Measurements from ENCODE around the gene IFNA5. TPM values are rescaled to one million over a fixed set of nuclear protein-coding genes. Genes with fewer than 3 reads are reported as not detected.

Gene IFNA5
- total RNA-seq, 1 experiment from 2014 or later, result not detected

DNA sequence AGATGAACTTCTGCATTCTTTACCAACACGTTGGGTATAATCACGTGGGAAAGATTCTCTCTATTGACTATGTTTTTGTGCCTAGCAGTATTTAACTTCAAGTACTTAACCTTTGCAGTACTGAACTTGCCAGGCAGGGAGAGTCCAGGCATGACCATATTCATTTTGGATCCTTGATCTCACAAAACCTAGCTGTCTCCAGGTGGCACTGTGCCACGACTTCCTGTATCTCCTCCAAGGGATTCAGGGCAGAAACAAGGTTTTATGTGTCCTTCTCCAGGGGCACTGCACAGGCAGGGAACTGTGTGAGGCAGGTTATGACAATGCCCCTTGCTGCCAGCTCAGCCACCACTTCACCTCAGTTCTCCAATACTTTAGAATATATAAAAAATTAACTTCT, 11.7 kb upstream of the IFNA5 start:
- Histone ChIP-seq H3K9me3 (replicated peaks) (no peaks in the 10 kb centered on the region), H3K36me3 (no peaks in the 10 kb centered on the region), H3K4me3 (no peak overlapping the region), H3K4me1 (no peaks in the 10 kb centered on the region), H3K27me3 (no peaks in the 10 kb centered on the region), H3K27ac (no peak overlapping the region)
- no peak for DNase-seq

DNA sequence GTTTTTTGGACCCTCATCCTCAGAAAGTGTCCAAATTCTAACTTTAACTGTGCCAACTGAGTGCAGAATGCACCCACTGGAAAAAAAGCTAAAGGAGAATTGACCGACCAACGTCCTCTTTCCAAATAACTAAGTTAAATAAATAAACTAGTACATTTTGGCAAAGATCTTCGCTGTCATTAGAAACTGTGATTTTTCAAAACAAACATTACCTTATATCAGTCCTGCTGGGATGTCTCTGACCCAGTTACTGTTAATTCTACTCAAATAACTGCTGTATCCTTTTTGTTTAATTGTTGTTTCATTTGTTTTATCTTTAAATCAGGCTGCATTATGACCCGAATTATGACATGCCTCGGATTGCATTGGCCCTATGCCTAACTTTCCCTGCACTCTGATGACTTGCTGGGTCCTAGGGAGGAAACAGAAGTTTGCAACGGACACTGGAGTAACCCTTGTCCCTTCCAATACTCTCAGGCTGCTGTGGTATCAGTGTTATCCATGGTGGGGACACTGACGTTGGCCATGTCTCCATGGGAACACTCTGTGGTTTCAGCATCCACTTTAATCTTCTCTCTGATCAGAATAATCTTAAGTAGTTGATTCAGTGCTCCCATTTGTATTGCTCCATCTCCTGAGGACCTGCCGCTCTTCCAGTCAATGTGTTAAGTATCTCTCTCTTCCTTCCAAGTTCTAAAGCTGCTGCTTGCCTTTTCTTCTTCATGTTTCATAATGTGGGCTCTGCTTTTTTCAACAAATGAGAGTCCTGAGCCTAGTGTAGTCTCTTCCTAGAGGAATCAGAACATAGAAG, 11.1 kb upstream of the IFNA5 start:
- DNase-seq, result no peak
- Histone ChIP-seq H3K9me3 (replicated peaks) (no peaks in the 10 kb centered on the region), H3K36me3 (no peaks in the 10 kb centered on the region), H3K27me3 (no peaks in the 10 kb centered on the region), H3K27ac (no peak overlapping the region), H3K4me1 (no peaks in the 10 kb centered on the region), H3K4me3 (no peak overlapping the region)

DNA sequence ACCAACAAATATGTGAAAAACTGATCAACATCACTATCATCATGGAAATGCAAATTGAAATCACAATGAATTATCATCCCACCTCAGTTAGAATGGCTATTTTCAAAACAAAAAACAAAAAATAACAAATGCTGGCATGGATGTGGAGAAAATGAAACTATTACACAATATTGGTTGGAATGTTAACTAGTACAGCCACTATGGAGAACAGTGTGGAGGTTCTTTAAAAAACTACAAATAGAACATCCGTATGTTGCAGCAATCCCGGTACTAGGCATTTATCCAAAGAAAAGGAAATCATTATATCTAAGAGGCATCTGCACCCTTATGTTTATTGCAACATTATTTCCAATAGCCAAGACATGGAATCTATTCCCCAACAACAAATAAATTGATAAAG, 9.0 kb upstream of the IFNA5 start:
- no peaks in the 10 kb centered on the region for H3K4me1 ChIP-seq

DNA sequence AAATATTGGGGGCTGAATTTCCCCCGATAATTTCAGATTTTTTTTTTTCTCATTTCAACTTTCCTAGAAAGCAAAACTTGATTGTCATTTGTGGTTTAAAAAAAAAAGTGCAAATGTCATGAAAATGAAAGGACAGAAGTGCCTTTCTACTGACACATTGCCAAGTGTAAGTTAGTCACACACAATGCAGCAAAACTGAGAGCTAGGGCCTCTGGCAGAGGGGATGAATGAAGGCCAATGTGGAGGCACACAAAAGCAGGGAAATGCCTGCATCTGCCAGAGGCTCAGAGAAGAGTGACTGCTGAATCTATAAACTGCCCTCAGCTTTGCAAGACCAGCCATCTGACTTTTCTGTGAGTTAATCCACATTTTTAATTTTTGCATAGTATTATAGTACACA, 6.8 kb upstream of the IFNA5 start:
- Histone ChIP-seq H3K4me3 (no peak overlapping the region), H3K9me3 (replicated peaks) (no peaks in the 10 kb centered on the region), H3K4me1 (no peaks in the 10 kb centered on the region), H3K27ac (no peak overlapping the region), H3K27me3 (peaks cover 3% of the 10 kb centered on the region; the same call in 1 of the 2 replicates), H3K36me3 (no peaks in the 10 kb centered on the region)
- DNase-seq, result no peak

More for the DNA sequence above, 9.0 kb upstream of the IFNA5 start:
- H3K4me3 ChIP-seq, result no peak overlapping the region
- no peaks in the 10 kb centered on the region for H3K9me3 ChIP-seq (replicated peaks)
- no peaks in the 10 kb centered on the region for H3K27me3 ChIP-seq
- no peaks in the 10 kb centered on the region for H3K36me3 ChIP-seq
- H3K27ac ChIP-seq, result no peak overlapping the region
- DNase-seq, result no peak

DNA sequence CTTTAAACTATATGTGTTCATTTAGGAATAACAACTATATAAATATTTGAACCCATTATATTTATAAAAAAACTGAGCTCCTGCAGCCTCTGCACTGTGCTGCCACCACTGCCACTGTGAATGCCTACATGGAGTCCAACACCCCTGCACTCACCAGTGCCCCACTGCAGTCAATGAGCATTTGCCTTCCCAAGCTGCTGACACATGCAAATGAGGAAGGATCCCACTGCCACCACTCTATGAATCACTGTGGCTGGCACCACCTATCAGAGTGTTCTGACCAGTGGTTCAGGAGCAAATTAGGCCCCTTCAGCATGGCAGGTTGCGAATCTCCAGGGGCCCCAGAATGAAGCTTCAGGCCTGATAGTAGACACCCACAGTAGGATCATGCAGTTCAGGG, 9.1 kb downstream of the IFNA5 start:
- Histone ChIP-seq H3K4me3 (no peak overlapping the region), H3K27me3 (no peaks in the 10 kb centered on the region; the same call in none of the 2 replicates), H3K9me3 (replicated peaks) (no peaks in the 10 kb centered on the region), H3K27ac (no peak overlapping the region), H3K36me3 (no peaks in the 10 kb centered on the region), H3K4me1 (no peaks in the 10 kb centered on the region)
- DNase-seq, result no peak

DNA sequence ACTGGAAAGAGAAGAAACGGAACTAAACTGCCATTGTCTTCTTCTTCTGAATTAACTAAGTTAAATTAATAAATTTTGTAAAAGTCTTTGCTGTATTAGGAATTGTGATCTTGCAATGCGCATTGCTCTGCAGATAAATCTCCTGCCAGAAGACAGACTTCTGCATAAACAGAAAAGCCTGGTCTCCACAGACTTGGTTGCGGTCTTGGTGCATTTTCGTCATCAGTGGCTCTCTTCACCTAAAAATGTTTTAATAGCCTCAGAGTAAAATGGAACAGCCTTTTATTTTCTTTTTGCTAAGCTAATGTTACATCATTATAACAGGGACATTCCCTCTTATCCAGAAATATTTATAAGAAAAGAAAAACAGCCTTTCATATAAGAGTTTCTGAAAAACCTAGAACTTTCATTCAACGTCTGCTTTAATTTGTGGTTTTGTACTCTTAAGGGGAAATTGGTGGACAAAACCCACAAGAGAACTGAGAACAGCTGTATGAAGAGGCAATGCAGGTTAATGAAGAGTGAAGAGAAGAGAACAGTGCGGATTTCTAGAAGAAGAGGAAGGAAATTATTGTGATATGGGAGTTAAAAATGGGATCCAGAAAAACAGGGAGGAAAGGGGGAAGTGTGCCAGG, 10.1 kb downstream of the IFNA5 start:
- no peaks in the 10 kb centered on the region; the same call in none of the 2 replicates for H3K27me3 ChIP-seq
- H3K27ac ChIP-seq, result no peak overlapping the region
- H3K9me3 ChIP-seq (replicated peaks), result no peaks in the 10 kb centered on the region
- no peaks in the 10 kb centered on the region for H3K36me3 ChIP-seq
- DNase-seq, result no peak
- no peak overlapping the region for H3K4me3 ChIP-seq
- no peaks in the 10 kb centered on the region for H3K4me1 ChIP-seq

DNA sequence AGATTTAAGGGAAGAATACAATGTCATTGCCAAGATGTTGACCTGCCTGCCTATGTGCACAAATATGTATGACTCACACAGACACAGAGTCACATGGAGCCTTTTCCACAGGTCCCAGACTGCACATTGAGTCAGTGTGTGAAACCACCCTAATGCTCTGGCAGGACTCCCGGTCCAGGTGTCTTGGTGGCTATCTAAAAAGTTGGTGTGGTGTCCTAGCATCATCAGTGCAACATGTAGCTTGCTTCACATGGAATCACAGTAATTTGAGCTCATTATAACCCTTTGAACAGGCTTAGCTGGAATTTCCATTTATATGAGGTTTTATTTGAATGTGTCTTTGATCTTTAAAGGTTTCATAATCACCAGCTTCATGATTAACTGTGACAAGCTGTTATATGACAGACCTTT, 10.7 kb downstream of the IFNA5 start:
- no peak for DNase-seq
- Histone ChIP-seq H3K36me3 (no peaks in the 10 kb centered on the region), H3K27me3 (no peaks in the 10 kb centered on the region; the same call in none of the 2 replicates)

DNA sequence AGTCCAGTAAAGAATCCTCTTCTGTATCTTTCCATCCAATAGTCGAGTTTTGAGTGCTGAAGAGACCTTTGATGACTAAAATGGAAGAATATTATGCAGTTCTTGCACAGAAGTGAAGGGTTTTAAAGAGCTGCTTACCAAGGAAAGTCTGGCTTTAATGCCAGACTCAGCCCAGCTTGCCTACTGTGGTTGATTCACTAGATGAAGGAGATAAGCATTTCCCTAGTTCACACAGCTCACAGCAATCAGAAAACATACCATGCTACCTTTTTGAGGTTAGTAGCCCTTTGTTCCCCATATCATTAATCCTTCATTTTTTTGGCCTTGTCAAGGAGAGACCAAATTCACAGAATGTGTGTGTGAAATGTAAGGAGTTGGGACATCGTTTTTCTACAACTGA, 15.3 kb downstream of the IFNA5 start:
- Histone ChIP-seq H3K27me3 (no peaks in the 10 kb centered on the region; the same call in 1 of the 2 replicates), H3K27ac (no peak overlapping the region), H3K4me3 (no peak overlapping the region), H3K9me3 (replicated peaks) (no peaks in the 10 kb centered on the region), H3K4me1 (no peaks in the 10 kb centered on the region), H3K36me3 (no peaks in the 10 kb centered on the region)
- DNase-seq, result no peak

More for the DNA sequence above, 10.7 kb downstream of the IFNA5 start:
- H3K9me3 ChIP-seq (replicated peaks), result no peaks in the 10 kb centered on the region
- no peak overlapping the region for H3K4me3 ChIP-seq
- no peaks in the 10 kb centered on the region for H3K4me1 ChIP-seq
- H3K27ac ChIP-seq, result no peak overlapping the region

DNA sequence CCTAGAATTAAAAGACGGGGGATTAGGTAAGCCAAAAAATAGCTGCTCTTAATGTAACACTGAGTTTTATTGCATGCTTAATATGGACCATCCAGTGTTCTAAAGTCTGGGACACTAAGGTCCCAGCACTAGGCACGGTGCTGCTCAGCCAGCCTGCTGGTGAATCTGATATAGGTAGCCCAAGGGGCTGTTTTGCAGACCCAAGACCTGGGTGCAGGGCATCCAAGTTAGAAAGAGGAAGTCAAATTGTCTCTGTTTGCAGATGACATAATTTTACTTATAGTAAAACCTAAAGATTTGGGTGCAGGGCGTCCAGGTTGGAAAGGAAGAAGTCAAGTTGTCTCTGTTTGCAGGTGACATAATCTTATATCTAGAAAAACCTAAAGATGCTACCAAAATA, 17.8 kb downstream of the IFNA5 start:
- no peaks in the 10 kb centered on the region; the same call in 1 of the 2 replicates for H3K27me3 ChIP-seq
- no peaks in the 10 kb centered on the region for H3K4me1 ChIP-seq
- H3K27ac ChIP-seq, result no peak overlapping the region
- DNase-seq, result no peak
- H3K36me3 ChIP-seq, result no peaks in the 10 kb centered on the region
- no peaks in the 10 kb centered on the region for H3K9me3 ChIP-seq (replicated peaks)
- H3K4me3 ChIP-seq, result no peak overlapping the region

DNA sequence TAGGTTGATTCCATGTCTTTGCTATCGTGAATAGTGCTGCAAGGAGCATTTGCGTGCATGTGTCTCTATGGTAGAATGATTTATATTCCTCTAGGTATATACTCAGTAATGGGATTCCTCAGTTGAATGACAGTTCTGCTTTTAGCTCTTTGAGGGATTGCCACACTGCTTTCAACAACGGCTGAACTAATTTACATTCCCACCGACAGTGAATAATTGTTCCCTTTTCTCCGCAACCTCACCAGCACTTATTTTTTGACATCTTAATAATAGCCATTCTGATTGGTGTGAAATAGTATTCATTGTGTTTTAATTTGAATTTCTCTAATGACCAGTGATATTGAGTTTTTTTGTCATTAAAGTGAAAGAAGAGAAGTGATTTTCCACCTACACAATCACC, 18.5 kb downstream of the IFNA5 start:
- H3K27ac ChIP-seq, result no peak overlapping the region
- H3K36me3 ChIP-seq, result no peaks in the 10 kb centered on the region
- no peak overlapping the region for H3K4me3 ChIP-seq
- no peaks in the 10 kb centered on the region for H3K4me1 ChIP-seq
- no peak for DNase-seq
- H3K9me3 ChIP-seq (replicated peaks), result no peaks in the 10 kb centered on the region
- no peaks in the 10 kb centered on the region for H3K27me3 ChIP-seq

DNA sequence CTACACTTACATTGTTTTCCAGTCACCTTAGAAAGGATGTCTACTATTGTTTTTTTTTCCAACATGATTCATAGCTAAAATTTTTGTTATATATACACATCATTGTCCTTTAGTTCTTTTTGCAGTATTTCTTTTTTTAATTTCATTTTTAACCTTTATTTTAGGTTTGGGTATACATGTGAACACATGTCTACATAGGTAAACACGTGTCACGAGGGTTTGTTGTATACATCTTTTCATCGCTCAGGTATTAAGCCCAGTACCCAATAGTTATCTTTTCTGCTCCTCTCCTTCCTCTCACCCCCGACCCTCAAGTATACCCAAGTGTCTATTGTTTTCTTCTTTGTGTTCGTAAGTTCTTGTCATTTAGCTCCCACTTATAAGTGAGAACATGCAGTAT, 19.0 kb downstream of the IFNA5 start:
- H3K36me3 ChIP-seq, result no peaks in the 10 kb centered on the region
- H3K27me3 ChIP-seq, result no peaks in the 10 kb centered on the region
- no peak overlapping the region for H3K4me3 ChIP-seq
- no peaks in the 10 kb centered on the region for H3K4me1 ChIP-seq
- no peak for DNase-seq
- H3K9me3 ChIP-seq (replicated peaks), result no peaks in the 10 kb centered on the region
- no peak overlapping the region for H3K27ac ChIP-seq

DNA sequence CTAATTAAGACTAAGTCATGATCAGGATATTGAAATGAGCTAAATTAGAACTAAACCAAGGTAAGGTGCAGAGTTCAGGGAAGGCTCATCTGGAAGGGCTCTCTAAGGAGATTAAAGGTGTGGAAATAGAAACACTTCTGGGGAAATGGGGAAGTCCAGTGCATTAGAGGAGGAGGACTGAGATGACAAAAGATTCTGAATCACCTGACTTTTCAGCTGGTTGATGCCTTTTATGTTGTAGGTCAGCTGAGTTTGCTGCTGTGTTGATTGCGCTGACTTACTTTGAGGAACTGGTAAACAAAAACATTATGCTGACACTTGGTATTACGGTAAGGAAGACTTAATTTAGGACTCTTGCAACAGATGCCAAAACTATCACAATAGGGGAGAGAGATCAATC, 23.8 kb downstream of the IFNA5 start:
- no peaks in the 10 kb centered on the region for H3K36me3 ChIP-seq
- H3K27me3 ChIP-seq, result no peaks in the 10 kb centered on the region
- no peak overlapping the region for H3K27ac ChIP-seq
- DNase-seq, result no peak
- no peaks in the 10 kb centered on the region for H3K9me3 ChIP-seq (replicated peaks)
- no peak overlapping the region for H3K4me3 ChIP-seq
- no peaks in the 10 kb centered on the region for H3K4me1 ChIP-seq

DNA sequence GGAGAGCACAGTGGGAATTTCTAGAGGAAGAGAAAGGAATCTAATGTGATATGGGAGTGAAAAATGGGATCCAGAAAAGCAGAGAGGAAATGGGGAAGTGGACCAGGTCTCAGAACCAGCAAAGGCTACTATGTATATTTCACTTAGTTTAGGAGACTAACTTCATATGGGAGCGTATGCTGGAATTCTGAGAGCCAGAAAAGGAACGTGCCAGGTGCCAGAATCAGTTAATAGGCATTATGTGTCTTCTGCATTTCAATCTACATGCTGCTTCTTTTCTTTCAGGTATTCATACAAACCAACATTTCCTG, 36.8 kb downstream of the IFNA5 start:
- Histone ChIP-seq H3K4me1 (no peaks in the 10 kb centered on the region), H3K9me3 (replicated peaks) (no peaks in the 10 kb centered on the region), H3K27ac (no peak overlapping the region), H3K36me3 (no peaks in the 10 kb centered on the region), H3K4me3 (no peak overlapping the region), H3K27me3 (no peaks in the 10 kb centered on the region)
- DNase-seq, result no peak

DNA sequence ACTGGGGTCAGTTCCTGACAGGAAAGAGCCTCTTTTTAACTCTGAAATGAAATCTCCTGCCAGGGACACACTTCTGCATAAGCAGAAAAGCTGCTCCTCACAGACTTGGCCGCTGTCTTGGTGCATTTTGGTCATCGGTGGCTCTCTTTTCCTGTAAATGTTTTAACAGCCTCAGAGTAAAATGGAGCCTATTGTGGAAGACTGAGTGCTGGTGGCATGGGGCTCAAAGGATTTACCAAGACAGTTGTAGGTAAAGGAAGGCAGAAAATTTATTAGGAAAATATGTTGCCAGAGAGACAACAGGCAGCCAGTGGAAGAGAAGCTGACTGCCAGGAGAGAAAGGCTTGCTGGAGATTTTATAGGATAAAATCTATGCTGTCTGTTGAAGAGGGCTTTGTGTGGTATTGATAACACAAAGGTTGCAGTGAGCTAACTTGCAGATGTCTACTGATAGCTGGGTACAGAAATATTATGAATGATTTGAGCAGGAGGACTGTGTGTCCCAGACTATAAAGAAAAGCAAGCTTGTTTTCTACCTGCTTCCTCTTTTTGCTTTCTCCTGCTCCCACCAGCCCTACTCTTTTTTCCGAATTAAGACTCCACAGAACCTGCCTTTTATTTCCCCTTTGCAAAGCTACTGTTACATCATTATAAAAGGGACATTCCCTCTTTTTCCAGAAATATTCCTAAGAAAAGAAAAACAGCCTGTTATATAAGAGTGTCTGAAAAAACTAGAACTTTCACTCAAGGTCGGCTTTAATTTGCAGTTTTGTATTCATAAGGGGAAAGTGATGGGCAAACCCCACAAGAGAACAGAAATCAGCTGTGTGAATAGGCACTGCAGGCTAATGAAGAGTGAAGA, 37.4 kb downstream of the IFNA5 start:
- DNase-seq, result no peak
- no peak overlapping the region for H3K4me3 ChIP-seq
- H3K36me3 ChIP-seq, result no peaks in the 10 kb centered on the region
- no peak overlapping the region for H3K27ac ChIP-seq
- no peaks in the 10 kb centered on the region for H3K9me3 ChIP-seq (replicated peaks)
- H3K27me3 ChIP-seq, result no peaks in the 10 kb centered on the region
- no peaks in the 10 kb centered on the region for H3K4me1 ChIP-seq

Data from SJCRH30 (cell line).